Breast epithelium (tissue), 3 donors: ENCODE measurements around the gene STMN1.

Experiments used
- POLR2AphosphoS5 ChIP-seq, 3 donors: sonication (generic); formaldehyde crosslinking; IDR thresholded peaks; one replicate each; pipeline ENCODE4 v1.6.1; 2017; ENCODE audit warnings: antibody characterized with exemption in 3 of 3
- TF ChIP-seq, protein P1 (sequence below), 3 donors: fragments of 450-650 bp; IDR thresholded peaks; one replicate each; pipeline ENCODE4 v1.5.1; 2016 to 2017; ENCODE audit warnings: antibody characterized with exemption in 3 of 3, mild to moderate bottlenecking in 3 of 3, moderate library complexity in 3 of 3

DNA sequence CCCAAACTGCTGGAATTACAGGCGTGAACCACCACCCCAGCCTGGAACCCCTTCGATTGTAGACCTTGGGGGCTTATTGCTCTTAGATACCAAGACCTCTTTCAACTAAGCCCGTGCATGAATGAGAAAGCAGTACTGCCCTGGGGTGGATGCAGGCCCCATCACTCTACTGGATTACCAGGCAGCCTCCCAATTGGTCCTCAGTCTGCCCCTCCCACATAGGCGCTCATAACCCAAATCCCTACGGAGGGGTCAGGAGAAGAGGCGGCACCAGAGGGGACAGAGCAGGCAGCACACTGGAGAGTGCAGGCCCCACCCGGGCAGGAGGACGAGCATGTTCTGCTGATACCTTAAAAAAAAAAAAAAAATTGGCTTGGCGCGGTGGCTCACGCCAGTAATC is 12.4 kb upstream of the STMN1 start:
- TF ChIP-seq, protein P1, sequence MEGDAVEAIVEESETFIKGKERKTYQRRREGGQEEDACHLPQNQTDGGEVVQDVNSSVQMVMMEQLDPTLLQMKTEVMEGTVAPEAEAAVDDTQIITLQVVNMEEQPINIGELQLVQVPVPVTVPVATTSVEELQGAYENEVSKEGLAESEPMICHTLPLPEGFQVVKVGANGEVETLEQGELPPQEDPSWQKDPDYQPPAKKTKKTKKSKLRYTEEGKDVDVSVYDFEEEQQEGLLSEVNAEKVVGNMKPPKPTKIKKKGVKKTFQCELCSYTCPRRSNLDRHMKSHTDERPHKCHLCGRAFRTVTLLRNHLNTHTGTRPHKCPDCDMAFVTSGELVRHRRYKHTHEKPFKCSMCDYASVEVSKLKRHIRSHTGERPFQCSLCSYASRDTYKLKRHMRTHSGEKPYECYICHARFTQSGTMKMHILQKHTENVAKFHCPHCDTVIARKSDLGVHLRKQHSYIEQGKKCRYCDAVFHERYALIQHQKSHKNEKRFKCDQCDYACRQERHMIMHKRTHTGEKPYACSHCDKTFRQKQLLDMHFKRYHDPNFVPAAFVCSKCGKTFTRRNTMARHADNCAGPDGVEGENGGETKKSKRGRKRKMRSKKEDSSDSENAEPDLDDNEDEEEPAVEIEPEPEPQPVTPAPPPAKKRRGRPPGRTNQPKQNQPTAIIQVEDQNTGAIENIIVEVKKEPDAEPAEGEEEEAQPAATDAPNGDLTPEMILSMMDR (IDR thresholded peaks at IDR 0.05): no peak
- no peak for TF ChIP-seq POLR2AphosphoS5 (IDR thresholded peaks at IDR 0.05)
